NCI-H2107 (cell line): ENCODE data around the gene ADCK1.
"Not testable (repeated sequence)": the region's sequence is repeated elsewhere in the genome, so short reads cannot be mapped to it uniquely, and the experiment has no call there.

ENCODE experiments used
- DNase-seq: peaks from one replicate; lab custom pipeline; 2025; lab: John Stamatoyannopoulos, UW

Gene ADCK1

GRCh38 chr14:77903221-77903620 is 103.3 kb downstream of the ADCK1 start:
- DNase-seq, result no peak

- DNase-seq, result no peak
Observed at GRCh38 chr14:77903937-77904617, 104.2 kb downstream of the ADCK1 start.

GRCh38 chr14:77906446-77906845 is 106.5 kb downstream of the ADCK1 start:
- no peak for DNase-seq

GRCh38 chr14:77908847-77909246 is 108.9 kb downstream of the ADCK1 start:
- no peak for DNase-seq

- DNase-seq, result no peak
Observed at GRCh38 chr14:77909911-77910310, 110.0 kb downstream of the ADCK1 start.

GRCh38 chr14:77910506-77910905 is 110.6 kb downstream of the ADCK1 start:
- no peak for DNase-seq

GRCh38 chr14:77911356-77911755 is 111.4 kb downstream of the ADCK1 start:
- DNase-seq, result no peak

- no peak for DNase-seq
Observed at GRCh38 chr14:77912754-77913556, 113.0 kb downstream of the ADCK1 start.

- no peak for DNase-seq
Observed at GRCh38 chr14:77914073-77914721, 114.3 kb downstream of the ADCK1 start.

- DNase-seq, result not testable (repeated sequence)
Observed at GRCh38 chr14:77915390-77915789, 115.5 kb downstream of the ADCK1 start.

- no peak for DNase-seq
Observed at GRCh38 chr14:77917491-77918201, 117.7 kb downstream of the ADCK1 start.

GRCh38 chr14:77918448-77918847 is 118.5 kb downstream of the ADCK1 start:
- DNase-seq, result no peak

- DNase-seq, result no peak
Observed at GRCh38 chr14:77920312-77920711, 120.4 kb downstream of the ADCK1 start.

GRCh38 chr14:77921818-77922217 is 121.9 kb downstream of the ADCK1 start:
- no peak for DNase-seq

- no peak for DNase-seq
Observed at GRCh38 chr14:77923131-77923936, 123.4 kb downstream of the ADCK1 start.

- DNase-seq, result no peak
Observed at GRCh38 chr14:77924141-77924948, 124.4 kb downstream of the ADCK1 start.

GRCh38 chr14:77926942-77927341 is 127.0 kb downstream of the ADCK1 start:
- DNase-seq, result no peak

GRCh38 chr14:77931441-77931840 is 131.5 kb downstream of the ADCK1 start:
- no peak for DNase-seq

GRCh38 chr14:77936138-77936639 is 136.3 kb downstream of the ADCK1 start:
- DNase-seq, result no peak

- DNase-seq, result no peak
Observed at GRCh38 chr14:77947372-77947771, 147.5 kb downstream of the ADCK1 start.
